ENCODE measurements around the gene OTOGL. TPM values are rescaled to one million over a fixed set of nuclear protein-coding genes. Genes with fewer than 3 reads are reported as not detected.

OTOGL gene
- total RNA-seq, 2 experiments from 2014 or later: not detected

DNA sequence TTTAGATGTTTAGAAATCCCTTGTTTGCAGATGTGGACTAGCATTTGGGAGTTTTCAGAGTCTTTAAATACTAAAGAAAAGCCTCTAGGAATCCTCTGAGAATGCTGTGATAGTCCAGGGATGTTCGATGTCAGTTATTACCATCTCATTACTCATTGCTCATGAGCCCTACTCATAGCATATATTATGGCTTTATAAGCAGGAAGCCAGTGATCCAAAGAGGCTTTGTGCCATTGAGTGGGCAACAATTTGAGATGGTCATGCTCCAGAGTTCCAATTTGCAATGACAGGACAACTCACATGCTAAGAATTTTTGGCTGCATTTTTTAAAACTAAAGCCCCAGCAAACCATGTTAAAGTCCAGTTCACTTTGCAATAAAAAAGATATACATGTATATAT lies 163.0 kb downstream of the OTOGL start:
- H3K9me3 Mint-ChIP-seq: no peaks in the 10 kb centered on the region
- no peak overlapping the region for H3K4me3 Mint-ChIP-seq
- no peaks in the 10 kb centered on the region for H3K4me1 Mint-ChIP-seq
- DNase-seq: no peak
- peaks cover 4% of the 10 kb centered on the region for H3K27me3 Mint-ChIP-seq
- H3K36me3 Mint-ChIP-seq (ENCODE audit: low read depth): no peaks in the 10 kb centered on the region
- POLR2A ChIA-PET: no interaction called here
- CTCF ChIA-PET: no interaction called here
- no peak overlapping the region for H3K27ac Mint-ChIP-seq

DNA sequence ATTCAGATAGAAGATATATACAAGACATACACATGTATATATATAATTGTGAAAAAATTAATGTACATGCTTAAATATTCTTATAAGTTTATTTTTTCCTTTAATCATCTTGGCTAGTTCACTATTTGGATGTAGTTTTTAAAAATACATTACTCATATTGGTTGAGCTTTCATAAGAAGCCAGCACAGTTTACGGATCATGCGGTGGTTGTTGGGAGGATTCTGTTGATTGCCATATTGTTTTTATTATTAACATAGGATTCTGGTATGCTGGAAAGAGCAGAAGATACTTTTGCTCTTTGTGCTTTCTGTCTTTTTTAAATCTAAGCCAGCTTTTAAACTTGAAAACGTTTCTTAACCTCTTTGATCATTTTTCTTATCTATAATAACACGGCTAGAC lies 163.4 kb downstream of the OTOGL start:
- Mint-ChIP-seq H3K4me1 (no peaks in the 10 kb centered on the region), H3K4me3 (no peak overlapping the region), H3K36me3 (ENCODE audit: low read depth) (no peaks in the 10 kb centered on the region), H3K27me3 (peaks cover 4% of the 10 kb centered on the region), H3K27ac (no peak overlapping the region), H3K9me3 (no peaks in the 10 kb centered on the region)
- ChIA-PET POLR2A (no interaction called here), CTCF (no interaction called here)
- DNase-seq: no peak

GRCh38 chr12:80264386-80264785 lies 165.0 kb downstream of the OTOGL start:
- ChIA-PET POLR2A (no interaction called here), CTCF (no interaction called here)
- H3K27me3 Mint-ChIP-seq: peaks cover 9% of the 10 kb centered on the region
- no peak overlapping the region for H3K27ac Mint-ChIP-seq
- H3K4me1 Mint-ChIP-seq: no peaks in the 10 kb centered on the region
- H3K4me3 Mint-ChIP-seq: no peak overlapping the region
- H3K9me3 Mint-ChIP-seq: no peaks in the 10 kb centered on the region
- H3K36me3 Mint-ChIP-seq (ENCODE audit: low read depth): no peaks in the 10 kb centered on the region
- DNase-seq: no peak

- no peak for DNase-seq
- ChIA-PET CTCF (no interaction called here), POLR2A (no interaction called here)
- no peaks in the 10 kb centered on the region for H3K9me3 Mint-ChIP-seq
- H3K4me1 Mint-ChIP-seq: no peaks in the 10 kb centered on the region
- H3K27ac Mint-ChIP-seq: no peak overlapping the region
- H3K36me3 Mint-ChIP-seq (ENCODE audit: low read depth): no peaks in the 10 kb centered on the region
- H3K4me3 Mint-ChIP-seq: no peak overlapping the region
- H3K27me3 Mint-ChIP-seq: peaks cover 9% of the 10 kb centered on the region
Measured at GRCh38 chr12:80264891-80265290, 165.6 kb downstream of the OTOGL start.

DNA sequence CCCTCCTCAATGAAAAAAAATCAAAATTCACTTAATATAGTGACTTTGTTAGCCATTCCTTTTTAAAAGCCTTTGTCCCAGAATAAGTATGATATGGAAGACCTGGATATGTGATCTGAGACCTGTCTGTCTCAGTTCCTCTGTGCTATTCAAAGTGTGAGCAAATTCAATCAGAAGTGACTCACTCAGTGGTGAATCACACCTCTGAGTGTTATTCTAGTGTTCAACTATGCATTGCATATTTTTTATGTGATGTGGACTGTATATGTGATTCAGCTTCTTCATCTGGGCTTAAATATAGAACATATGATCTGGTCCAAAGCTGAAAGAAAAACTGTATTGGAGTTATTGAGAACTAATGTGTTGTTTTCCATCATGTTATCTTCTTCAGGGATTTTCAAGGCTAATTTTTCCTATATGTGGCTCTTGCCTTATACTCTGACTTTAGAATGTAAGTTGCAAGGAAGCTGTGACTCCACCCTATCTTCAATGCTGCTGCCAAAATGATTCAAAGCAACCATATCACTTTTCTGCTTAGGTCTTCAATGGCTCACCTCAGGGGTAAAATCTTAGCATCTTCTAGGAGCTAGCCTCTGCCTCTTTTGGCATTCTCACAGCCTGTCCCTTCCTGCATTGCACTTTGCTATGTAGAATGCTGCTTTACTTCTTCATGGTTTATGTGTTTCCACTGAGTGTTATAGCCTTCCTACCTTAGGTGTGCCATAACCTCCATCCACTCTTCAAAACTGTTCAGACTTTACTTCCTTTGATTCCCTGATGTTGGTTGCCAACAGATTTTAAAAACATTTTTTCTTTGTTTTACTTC lies 169.8 kb downstream of the OTOGL start:
- POLR2A ChIA-PET: no interaction called here
- H3K4me1 Mint-ChIP-seq: no peaks in the 10 kb centered on the region

GRCh38 chr12:80269803-80270552 lies 170.6 kb downstream of the OTOGL start:
- Mint-ChIP-seq H3K4me1 (no peaks in the 10 kb centered on the region), H3K36me3 (ENCODE audit: low read depth) (no peaks in the 10 kb centered on the region), H3K4me3 (no peak overlapping the region), H3K27ac (no peak overlapping the region), H3K27me3 (peaks cover 7% of the 10 kb centered on the region), H3K9me3 (no peaks in the 10 kb centered on the region)
- POLR2A ChIA-PET: no interaction called here
- DNase-seq: no peak
- CTCF ChIA-PET: interaction anchor here (0.8 to 1.6 kb wide), 5 partner anchors 9 to 334 kb away, joined by 3 to 4 read pairs (median 3); no protein-coding TSS in a partner anchor

More for the DNA sequence above, 169.8 kb downstream of the OTOGL start:
- no peak overlapping the region for H3K27ac Mint-ChIP-seq
- DNase-seq: no peak
- H3K27me3 Mint-ChIP-seq: peaks cover 7% of the 10 kb centered on the region
- H3K4me3 Mint-ChIP-seq: no peak overlapping the region
- no peaks in the 10 kb centered on the region for H3K36me3 Mint-ChIP-seq (ENCODE audit: low read depth)
- CTCF ChIA-PET: interaction anchor here (1.2 to 1.6 kb wide), 2 partner anchors 28 to 333 kb away, joined by 3 to 4 read pairs; no protein-coding TSS in a partner anchor
- H3K9me3 Mint-ChIP-seq: no peaks in the 10 kb centered on the region

DNA sequence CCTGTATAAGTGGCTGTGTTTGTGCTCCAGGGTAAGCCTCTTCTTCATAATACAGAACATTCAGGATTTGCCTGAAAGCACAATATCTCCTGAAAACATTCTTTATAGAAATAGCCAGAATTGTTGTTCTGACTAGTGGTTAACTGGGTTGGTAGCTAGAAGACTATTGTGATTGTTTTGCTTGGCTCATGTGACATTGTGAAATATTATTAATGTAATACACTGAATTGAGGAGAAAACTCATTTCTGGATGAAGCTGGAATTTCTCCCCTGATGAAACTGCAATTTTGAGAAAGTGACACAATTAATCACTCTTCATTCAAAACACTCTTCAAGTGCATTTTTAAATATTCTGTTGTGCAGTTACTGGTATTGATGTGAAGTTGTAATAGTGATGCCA lies 172.4 kb downstream of the OTOGL start:
- ChIA-PET POLR2A (no interaction called here), CTCF (interaction anchor here (0.6 kb wide), 1 partner anchor 220 kb away, joined by 3 read pairs; no protein-coding TSS in a partner anchor)
- Mint-ChIP-seq H3K4me1 (no peaks in the 10 kb centered on the region), H3K27me3 (peaks cover 5% of the 10 kb centered on the region), H3K4me3 (no peak overlapping the region), H3K9me3 (no peaks in the 10 kb centered on the region), H3K27ac (no peak overlapping the region), H3K36me3 (ENCODE audit: low read depth) (no peaks in the 10 kb centered on the region)
- DNase-seq: no peak

- no peak overlapping the region for H3K27ac Mint-ChIP-seq
- no peaks in the 10 kb centered on the region for H3K4me1 Mint-ChIP-seq
- H3K4me3 Mint-ChIP-seq: no peak overlapping the region
- ChIA-PET CTCF (no interaction called here), POLR2A (no interaction called here)
- H3K27me3 Mint-ChIP-seq: peaks cover 5% of the 10 kb centered on the region
- no peak for DNase-seq
- no peaks in the 10 kb centered on the region for H3K36me3 Mint-ChIP-seq (ENCODE audit: low read depth)
- no peaks in the 10 kb centered on the region for H3K9me3 Mint-ChIP-seq
Measured at GRCh38 chr12:80272387-80272915, 173.1 kb downstream of the OTOGL start.

DNA sequence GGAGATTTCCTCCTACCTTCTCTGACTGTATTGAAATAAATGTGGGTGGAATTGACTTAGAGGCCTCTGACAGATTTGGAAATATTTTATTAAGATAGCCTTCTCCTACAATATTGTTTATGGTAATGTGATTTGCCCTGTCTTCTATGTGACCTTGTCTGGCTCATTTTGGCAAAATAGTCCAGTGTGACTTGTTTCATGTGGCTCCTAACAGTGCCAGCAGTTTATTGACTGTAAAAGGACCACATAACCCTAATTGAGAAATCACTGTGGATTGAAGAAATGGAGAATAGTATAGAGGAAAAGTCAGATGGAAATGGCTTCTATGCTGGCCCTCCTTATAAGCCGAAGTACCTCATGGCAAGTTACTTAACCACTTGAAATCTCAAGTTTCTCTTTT lies 173.8 kb downstream of the OTOGL start:
- H3K36me3 Mint-ChIP-seq (ENCODE audit: low read depth): no peaks in the 10 kb centered on the region
- peaks cover 5% of the 10 kb centered on the region for H3K27me3 Mint-ChIP-seq
- ChIA-PET POLR2A (no interaction called here), CTCF (no interaction called here)
- H3K27ac Mint-ChIP-seq: no peak overlapping the region
- DNase-seq: no peak
- no peaks in the 10 kb centered on the region for H3K9me3 Mint-ChIP-seq
- H3K4me1 Mint-ChIP-seq: no peaks in the 10 kb centered on the region
- no peak overlapping the region for H3K4me3 Mint-ChIP-seq

GRCh38 chr12:80277732-80278131 lies 178.4 kb downstream of the OTOGL start:
- Mint-ChIP-seq H3K27me3 (no peaks in the 10 kb centered on the region), H3K27ac (no peak overlapping the region), H3K9me3 (no peaks in the 10 kb centered on the region), H3K36me3 (ENCODE audit: low read depth) (no peaks in the 10 kb centered on the region), H3K4me3 (no peak overlapping the region), H3K4me1 (no peaks in the 10 kb centered on the region)
- ChIA-PET CTCF (no interaction called here), POLR2A (no interaction called here)
- no peak for DNase-seq

- H3K27ac Mint-ChIP-seq: no peak overlapping the region
- DNase-seq: no peak
- no peaks in the 10 kb centered on the region for H3K4me1 Mint-ChIP-seq
- H3K9me3 Mint-ChIP-seq: no peaks in the 10 kb centered on the region
- ChIA-PET CTCF (no interaction called here), POLR2A (no interaction called here)
- H3K4me3 Mint-ChIP-seq: no peak overlapping the region
- no peaks in the 10 kb centered on the region for H3K27me3 Mint-ChIP-seq
- H3K36me3 Mint-ChIP-seq (ENCODE audit: low read depth): no peaks in the 10 kb centered on the region
Measured at GRCh38 chr12:80282226-80282625, 182.9 kb downstream of the OTOGL start.

DNA sequence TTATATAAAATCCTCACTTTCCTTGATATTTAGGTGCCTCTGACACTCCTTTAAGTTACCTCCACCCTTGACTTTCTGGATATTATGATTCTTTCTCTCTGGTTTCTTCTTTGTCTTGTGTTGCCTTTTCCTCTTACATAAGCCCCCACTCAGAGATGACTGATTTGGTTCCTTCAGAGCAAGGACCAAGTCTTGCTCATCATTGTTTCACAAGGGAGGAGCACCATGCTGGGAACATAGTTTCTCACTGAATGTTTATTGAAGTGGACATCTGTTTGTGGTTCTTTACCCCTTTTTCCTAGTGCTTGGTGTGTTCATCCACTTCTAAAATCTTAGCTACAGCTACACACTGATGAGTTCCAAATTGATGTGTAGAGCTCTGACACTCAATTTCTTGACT lies 183.4 kb downstream of the OTOGL start:
- CTCF ChIA-PET: no interaction called here
- no peak for DNase-seq
- Mint-ChIP-seq H3K36me3 (ENCODE audit: low read depth) (no peaks in the 10 kb centered on the region), H3K4me3 (no peak overlapping the region), H3K4me1 (no peaks in the 10 kb centered on the region), H3K9me3 (no peaks in the 10 kb centered on the region), H3K27me3 (no peaks in the 10 kb centered on the region), H3K27ac (no peak overlapping the region)
- POLR2A ChIA-PET: no interaction called here

DNA sequence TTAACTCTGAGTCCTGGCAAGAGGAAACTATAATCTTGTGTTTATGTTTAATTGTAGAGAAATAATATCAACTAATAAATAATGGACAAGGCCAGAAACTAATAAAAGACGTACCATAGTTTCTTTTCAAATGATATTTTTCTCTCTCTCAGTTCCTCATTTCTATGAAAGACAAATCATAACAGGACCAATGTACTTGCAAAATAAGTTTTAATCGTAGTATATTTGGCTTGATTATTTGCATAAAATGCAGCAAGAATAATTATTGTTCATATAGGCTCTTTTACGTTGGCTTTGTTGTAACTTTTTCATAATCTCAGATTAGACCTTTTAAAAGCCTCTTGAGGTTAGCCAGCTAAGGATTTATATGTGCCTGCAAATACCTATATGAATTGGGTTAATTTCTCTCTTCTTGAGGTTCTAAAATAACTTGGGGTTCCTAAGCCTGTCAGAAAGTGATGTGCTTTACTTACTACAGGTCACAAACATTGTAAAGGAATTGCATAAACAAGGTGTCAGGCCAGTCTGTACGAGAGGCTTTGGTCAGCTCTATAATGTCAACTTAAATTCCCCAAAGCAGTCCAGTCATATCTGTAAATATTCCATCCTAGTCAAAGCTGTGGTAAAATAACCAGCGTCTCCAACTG lies 191.9 kb downstream of the OTOGL start:
- no peaks in the 10 kb centered on the region for H3K27me3 Mint-ChIP-seq
- H3K9me3 Mint-ChIP-seq: no peaks in the 10 kb centered on the region
- no peak overlapping the region for H3K27ac Mint-ChIP-seq
- no peak overlapping the region for H3K4me3 Mint-ChIP-seq
- POLR2A ChIA-PET: no interaction called here
- no peak for DNase-seq
- H3K4me1 Mint-ChIP-seq: no peaks in the 10 kb centered on the region
- no peaks in the 10 kb centered on the region for H3K36me3 Mint-ChIP-seq (ENCODE audit: low read depth)
- CTCF ChIA-PET: no interaction called here

All from activated CD4-positive, alpha-beta memory T cell treated with anti-CD3 and anti-CD28 coated beads, Interleukin-2, amount 10 ng/mL, durations not matched to agents 7 days and 5 days (primary cell).